ENCODE data around the gene ATG4C. TPM values are rescaled to one million over a fixed set of nuclear protein-coding genes. Genes with fewer than 3 reads are reported as not detected.

ATG4C gene
- total RNA-seq, 1 experiment from 2014 or later = 3.7 TPM

DNA sequence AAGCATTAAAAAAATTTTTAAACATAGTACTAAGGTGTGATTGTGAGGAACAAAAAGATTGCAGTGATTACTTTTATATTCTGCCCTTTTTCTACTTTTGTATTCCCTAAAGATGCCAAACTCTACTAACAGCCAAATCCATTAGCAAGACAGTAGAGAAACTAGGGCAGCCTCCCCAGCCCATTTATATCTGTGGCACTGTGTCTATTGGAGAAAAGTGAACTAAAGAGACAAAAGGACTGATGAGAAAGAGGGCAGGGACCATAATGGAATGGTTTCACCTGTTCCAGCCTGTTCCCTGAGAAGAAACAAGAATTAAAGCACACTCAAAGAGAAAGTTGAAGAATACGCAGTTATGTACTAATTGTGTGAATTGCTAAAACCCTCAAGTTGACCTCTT, 56.6 kb downstream of the ATG4C start:
- no peak for DNase-seq (ENCODE audit: low spot score)

DNA sequence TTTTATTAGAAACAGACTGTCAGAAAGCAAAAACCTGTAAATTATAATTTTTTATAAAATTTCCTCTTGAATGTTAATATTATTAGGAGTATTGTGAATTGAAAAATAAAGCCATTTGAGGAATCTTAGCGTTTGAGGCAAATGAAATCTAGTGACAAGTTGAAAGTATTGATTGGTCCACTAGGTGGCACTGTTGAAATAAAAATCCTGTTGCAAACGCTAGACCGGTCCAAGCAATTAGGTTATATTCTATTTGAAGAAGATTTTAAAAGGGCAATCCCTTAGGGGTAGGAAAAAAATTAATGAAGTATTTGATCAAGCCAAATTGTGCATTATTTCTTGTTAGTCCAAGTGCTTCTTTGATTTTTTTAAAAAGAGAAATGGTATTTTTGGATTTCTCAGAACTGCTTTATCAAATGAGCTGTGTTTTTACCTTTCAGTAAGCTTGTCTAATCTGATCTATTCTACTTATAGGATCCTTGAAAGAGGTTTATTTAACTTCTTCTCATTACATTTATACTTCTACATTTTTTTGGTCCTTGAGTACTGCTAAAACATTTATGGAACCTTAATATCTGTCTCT, 57.7 kb downstream of the ATG4C start:
- DNase-seq (ENCODE audit: low spot score) = peak; percentile 76

DNA sequence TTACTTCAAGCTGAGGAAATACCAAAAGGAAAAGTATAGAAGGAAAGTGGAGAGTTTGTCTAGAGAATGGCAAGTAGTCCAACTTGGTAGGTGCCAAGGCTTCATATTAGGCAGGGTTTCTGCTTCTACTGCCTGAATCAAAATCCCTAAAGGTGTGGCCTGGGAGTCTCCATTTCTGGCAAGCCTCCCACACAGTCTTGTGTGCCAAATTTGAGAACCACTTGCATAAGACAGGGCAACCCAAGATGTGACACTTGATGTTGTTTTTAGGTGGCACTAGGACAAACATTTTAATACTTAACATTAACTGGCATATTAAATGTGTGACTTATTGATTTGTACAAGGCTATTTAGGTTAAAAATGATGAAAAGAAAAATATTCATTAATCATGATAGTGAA, 60.1 kb downstream of the ATG4C start:
- DNase-seq (ENCODE audit: low spot score) = no peak

DNA sequence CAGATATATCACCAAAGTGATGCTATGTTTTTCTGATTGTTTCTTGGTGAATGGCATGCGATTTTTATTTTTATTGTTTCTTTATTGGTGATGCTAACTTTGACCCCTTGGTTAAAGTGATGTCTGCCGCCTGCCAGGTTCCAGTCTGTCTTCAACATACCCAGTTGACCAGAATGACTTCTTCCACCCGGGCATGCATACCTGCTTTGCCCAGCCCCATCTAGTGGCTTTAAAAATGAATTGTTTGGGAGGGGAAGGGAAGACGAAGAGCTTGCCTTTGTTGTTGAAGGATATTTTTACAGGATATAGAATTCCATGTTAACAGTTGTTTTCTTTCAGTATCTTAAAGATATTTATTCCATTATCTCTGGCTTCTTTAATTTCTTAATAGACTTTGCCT, 65.1 kb downstream of the ATG4C start:
- peak; percentile 38 for DNase-seq (ENCODE audit: low spot score)

GRCh38 chr1:62852253-62852652, 68.3 kb downstream of the ATG4C start:
- DNase-seq (ENCODE audit: low spot score) = no peak

- DNase-seq (ENCODE audit: low spot score) = no peak
These were observed 73.0 kb downstream of the ATG4C start for GRCh38 chr1:62856960-62857359.

- no peak for DNase-seq (ENCODE audit: low spot score)
These were observed 85.4 kb downstream of the ATG4C start for GRCh38 chr1:62869217-62869754.

- DNase-seq (ENCODE audit: low spot score) = no peak
These were observed 86.2 kb downstream of the ATG4C start for GRCh38 chr1:62870148-62870547.

- no peak for DNase-seq (ENCODE audit: low spot score)
These were observed 91.7 kb downstream of the ATG4C start for GRCh38 chr1:62875676-62876075.

DNA sequence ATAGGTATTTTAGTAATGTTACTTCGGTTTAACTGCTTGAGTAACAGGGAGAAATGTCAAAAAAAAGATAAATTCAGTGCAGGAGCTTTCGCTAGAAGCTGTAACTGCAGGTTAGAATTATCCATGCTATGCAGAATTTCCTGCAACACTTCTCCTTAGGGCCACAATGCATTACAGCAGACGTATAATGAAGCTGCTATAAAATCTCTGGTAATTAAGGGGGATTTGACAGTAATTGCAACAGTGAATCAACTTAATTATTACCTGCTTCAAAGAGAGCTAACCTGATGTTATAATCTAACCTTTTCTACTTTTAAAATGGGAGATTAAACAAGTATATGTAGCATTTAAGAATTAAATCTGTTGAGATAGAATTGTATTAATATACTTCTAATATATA, 92.6 kb downstream of the ATG4C start:
- no peak for DNase-seq (ENCODE audit: low spot score)

- DNase-seq (ENCODE audit: low spot score) = no peak
These were observed 93.6 kb downstream of the ATG4C start for GRCh38 chr1:62877579-62877978.

- no peak for DNase-seq (ENCODE audit: low spot score)
These were observed 96.0 kb downstream of the ATG4C start for GRCh38 chr1:62879962-62880361.

- no peak for DNase-seq (ENCODE audit: low spot score)
These were observed 98.5 kb downstream of the ATG4C start for GRCh38 chr1:62882201-62883104.

GRCh38 chr1:62884156-62884740, 100.3 kb downstream of the ATG4C start:
- no peak for DNase-seq (ENCODE audit: low spot score)

DNA sequence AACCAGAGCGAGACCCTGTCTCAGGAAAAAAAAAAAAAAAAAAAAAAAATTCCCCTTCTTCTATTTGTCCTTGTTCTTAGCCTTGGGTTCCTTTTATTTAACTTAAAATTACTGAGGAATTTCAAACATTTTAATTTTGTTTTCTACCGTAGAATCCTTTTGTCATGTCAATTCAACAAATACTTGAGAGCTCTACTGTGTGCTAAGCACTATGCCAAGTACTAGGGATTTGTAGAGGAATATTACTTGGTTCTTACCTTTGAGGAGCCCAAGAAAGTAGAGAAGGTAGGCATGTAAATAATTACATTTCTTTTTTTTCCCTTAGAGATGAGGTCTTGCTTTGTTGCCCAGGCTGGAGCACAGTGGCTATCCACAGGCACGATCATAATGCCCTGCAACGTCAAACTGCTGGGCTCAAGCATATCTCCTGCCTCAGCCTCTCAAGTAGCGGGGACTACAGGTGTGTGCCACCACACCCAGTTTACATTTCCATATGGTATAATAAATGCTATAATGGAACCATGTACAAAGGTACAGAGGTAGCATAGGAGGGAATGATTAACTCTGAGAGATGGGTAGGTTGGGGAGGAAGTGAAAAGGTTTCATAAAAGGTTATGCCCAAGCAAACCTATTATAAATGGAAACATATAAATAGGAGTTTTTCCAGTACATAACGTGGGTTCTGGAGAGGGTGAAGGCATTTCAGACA, 104.0 kb downstream of the ATG4C start:
- no peak for DNase-seq (ENCODE audit: low spot score)

DNA sequence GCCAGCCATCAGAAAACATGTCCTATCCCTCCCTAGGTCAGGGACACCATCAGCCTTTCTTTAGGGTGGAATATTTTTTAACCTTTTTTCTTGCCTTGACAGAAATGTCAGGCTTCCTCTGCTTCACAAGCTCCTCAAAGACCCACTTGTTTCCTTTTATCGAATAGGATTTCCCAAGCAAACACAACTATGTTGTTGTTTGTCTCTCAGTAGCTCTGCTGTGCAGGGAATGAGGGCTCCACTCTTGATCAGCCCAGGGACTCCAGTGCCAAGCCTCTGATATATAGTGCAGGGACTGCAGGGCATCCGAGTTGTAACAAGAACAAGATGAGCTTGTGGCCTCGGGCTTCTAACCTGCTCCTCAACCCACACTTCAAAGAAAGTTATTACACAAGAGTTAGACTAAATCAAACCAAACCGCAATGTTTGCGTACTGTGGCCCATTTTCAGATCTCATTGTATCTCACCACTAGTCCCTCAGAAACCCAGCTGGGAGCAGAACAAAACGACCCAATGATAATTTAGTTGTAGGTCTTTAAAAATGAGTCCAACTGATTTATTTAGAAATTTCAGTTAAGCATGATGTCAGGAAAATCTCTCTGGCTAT, 108.1 kb downstream of the ATG4C start:
- DNase-seq (ENCODE audit: low spot score) = no peak

- no peak for DNase-seq (ENCODE audit: low spot score)
These were observed 113.9 kb downstream of the ATG4C start for GRCh38 chr1:62897788-62898187.

DNA sequence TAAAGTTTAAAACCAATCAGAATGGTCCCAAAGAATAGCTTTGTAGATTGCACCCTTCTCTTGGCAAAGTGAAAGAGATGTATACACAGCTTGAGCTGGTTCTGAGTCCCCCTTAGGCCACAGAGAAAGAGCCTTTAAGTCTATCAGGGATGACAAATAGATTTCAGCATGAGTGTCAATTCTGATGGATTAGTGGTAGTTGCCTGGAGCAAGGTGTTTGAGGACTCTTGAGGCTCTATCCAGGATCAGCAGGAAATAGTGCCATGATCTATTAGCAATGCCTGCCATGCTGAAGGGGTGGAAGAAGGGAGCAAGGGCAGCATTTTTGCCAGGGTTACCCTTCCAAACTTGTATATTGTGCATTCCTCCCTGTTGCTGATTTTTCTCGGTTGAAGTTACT, 116.6 kb downstream of the ATG4C start:
- DNase-seq (ENCODE audit: low spot score) = no peak

- no peak for DNase-seq (ENCODE audit: low spot score)
These were observed 117.7 kb downstream of the ATG4C start for GRCh38 chr1:62901650-62902049.

DNA sequence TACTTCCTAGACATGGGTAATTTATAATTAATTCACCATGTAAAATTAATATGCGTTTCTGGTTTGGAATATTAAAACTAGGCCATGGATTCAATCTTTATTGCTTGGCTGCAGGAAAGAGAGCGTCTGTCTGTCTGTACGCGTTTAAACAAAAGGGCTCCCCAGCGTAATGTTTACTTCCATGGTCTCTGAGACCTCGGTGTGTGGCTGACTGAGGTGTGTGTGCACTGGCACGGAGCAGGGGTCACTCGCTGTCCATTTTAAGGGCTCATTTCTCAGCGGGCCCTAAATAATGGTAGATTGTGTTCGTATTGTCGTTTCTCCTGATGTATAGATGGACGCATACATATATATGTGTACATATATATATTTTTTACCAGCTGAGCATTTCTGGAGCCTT, 119.6 kb downstream of the ATG4C start:
- no peak for DNase-seq (ENCODE audit: low spot score)
